HepG2 (cell line): Measurements from ENCODE around the gene TEX19. TPM values are rescaled to one million over a fixed set of nuclear protein-coding genes. Genes with fewer than 3 reads are reported as not detected.

Source experiments
- ASH2L ChIP-seq: fragments of 300-600, 200-600 bp; sonication (generic); IDR thresholded peaks from 2 replicates; pipeline ENCODE4 v1.7.0; 2017; ENCODE audit warnings: low read depth, mild to moderate bottlenecking, moderate library complexity, mixed read lengths, low read length; ENCODE audit not compliant: insufficient read length
- CEBPZ ChIP-seq: IDR thresholded peaks from 2 replicates; pipeline ENCODE4 v1.6.1; 2012; ENCODE audit warnings: low read length, improper control_type of control experiment
- CREB1 ChIP-seq, 2 experiments: fragments of 450-650 bp in 1 of 2; IDR thresholded peaks; 2 replicates each; pipeline ENCODE4 v1.6.1; 2016 to 2017; ENCODE audit warnings: control low read depth in 1 of 2, mild to moderate bottlenecking in 1 of 2, missing compliant biosample characterization in 1 of 2, missing genetic modification characterization in 1 of 2
- MED13 ChIP-seq: sonication (generic); formaldehyde crosslinking; IDR thresholded peaks from 2 replicates; pipeline ENCODE4 v1.5.0; 2020; ENCODE audit warnings: missing genetic modification reagents
- MEIS1 ChIP-seq: sonication (generic); formaldehyde crosslinking; IDR thresholded peaks from 2 replicates; pipeline ENCODE4 v1.9.0; 2021; ENCODE audit warnings: mild to moderate bottlenecking, missing genetic modification reagents, moderate library complexity, borderline replicate concordance
- MIER3 ChIP-seq: IDR thresholded peaks from 2 replicates; pipeline ENCODE4 v1.6.1; 2016; ENCODE audit warnings: missing compliant biosample characterization, borderline replicate concordance
- MLLT10 ChIP-seq: sonication (generic); formaldehyde crosslinking; IDR thresholded peaks from 2 replicates; pipeline ENCODE4 v1.4.0; 2020; ENCODE audit warnings: missing genetic modification reagents
- MYNN ChIP-seq: sonication (generic); formaldehyde crosslinking; IDR thresholded peaks from 2 replicates; pipeline ENCODE4 v1.4.0; 2020; ENCODE audit warnings: mild to moderate bottlenecking, low read depth, missing genetic modification reagents
- PAF1 ChIP-seq: IDR thresholded peaks from 2 replicates; pipeline ENCODE4 v1.6.1; 2016; ENCODE audit warnings: missing genetic modification reagents, missing compliant biosample characterization
- RBM39 ChIP-seq: fragments of 200-400 bp; formaldehyde crosslinking; IDR thresholded peaks from one replicate; pipeline ENCODE4 v1.6.1; 2018; ENCODE audit warnings: antibody characterized with exemption, mild to moderate bottlenecking, low read depth, low read length; ENCODE audit not compliant: poor library complexity, severe bottlenecking
- SMAD1 ChIP-seq: sonication (generic); formaldehyde crosslinking; IDR thresholded peaks from 2 replicates; pipeline ENCODE4 v1.4.0; 2020; ENCODE audit warnings: missing genetic modification reagents, low read depth, mild to moderate bottlenecking, borderline replicate concordance
- TARDBP ChIP-seq: sonication (generic); formaldehyde crosslinking; IDR thresholded peaks from 2 replicates; pipeline ENCODE4 v1.8.0; 2022; ENCODE audit warnings: mild to moderate bottlenecking, missing genetic modification reagents
- ZKSCAN1 ChIP-seq: fragments of 150-350 bp; IDR thresholded peaks from 2 replicates; pipeline ENCODE4 v1.6.1; 2014; ENCODE audit warnings: low read length
- ZNF674 ChIP-seq: sonication (generic); formaldehyde crosslinking; IDR thresholded peaks from 2 replicates; pipeline ENCODE4 v1.5.0; 2020; ENCODE audit warnings: low read depth, mild to moderate bottlenecking, missing genetic modification reagents
- ZNF7 ChIP-seq: IDR thresholded peaks from 2 replicates; pipeline ENCODE4 v1.6.1; 2016; ENCODE audit warnings: missing biosample characterization, missing genetic modification reagents
- ZNF720 ChIP-seq: sonication (generic); formaldehyde crosslinking; IDR thresholded peaks from 2 replicates; pipeline ENCODE4 v1.4.0; 2020; ENCODE audit warnings: missing genetic modification reagents
- ZSCAN12 ChIP-seq: sonication (generic); formaldehyde crosslinking; IDR thresholded peaks from 2 replicates; pipeline ENCODE4 v1.9.0; 2021; ENCODE audit warnings: mild to moderate bottlenecking, missing genetic modification reagents
- ZSCAN25 ChIP-seq: sonication (generic); formaldehyde crosslinking; IDR thresholded peaks from 2 replicates; pipeline ENCODE4 v1.8.0; 2022; ENCODE audit warnings: mild to moderate bottlenecking, missing genetic modification reagents
- polyA plus RNA-seq, 8 experiments: library from polyadenylated mRNA; depleted of rRNA in 3 of 8; stranded (reverse) in 7 of 8; unstranded in 1 of 8; fragments of >200 nt; fragmentation: Illumina TruSeq in 4 of 8; extraction: Trizol in 4 of 8; gene quantifications; 2 replicates each; pipeline versions ENCODE4 v1.2.1 to v1.2.3, GENCODE V29; 2011 to 2016; ENCODE audit warnings: low read depth in 4 of 8, missing spikeins in 1 of 8, mixed read lengths in 1 of 8; ENCODE audit not compliant: insufficient read depth in 1 of 8
- total RNA-seq, 5 experiments: library from RNA; depleted of rRNA; stranded (reverse); fragments of >200 nt; fragmentation: Illumina TruSeq; extraction: Trizol; gene quantifications; 2 replicates each; pipeline ENCODE4 v1.2.3, GENCODE V29; 2016; ENCODE audit warnings: low read depth in 1 of 5
- TF ChIP-seq, protein P1 (sequence below): sonication (generic); formaldehyde crosslinking; IDR thresholded peaks from 2 replicates; pipeline ENCODE4 v1.5.1; 2020; ENCODE audit warnings: mild to moderate bottlenecking, missing genetic modification reagents, borderline replicate concordance
- TF ChIP-seq, protein P2 (sequence below): sonication (generic); formaldehyde crosslinking; IDR thresholded peaks from 2 replicates; pipeline ENCODE4 v1.4.0; 2020; ENCODE audit warnings: missing genetic modification reagents
- TF ChIP-seq, protein P3 (sequence below): sonication (generic); formaldehyde crosslinking; IDR thresholded peaks from 2 replicates; pipeline ENCODE4 v1.8.1; 2023; ENCODE audit warnings: mild to moderate bottlenecking, inconsistent platforms, moderate library complexity, missing genetic modification reagents, borderline replicate concordance

Gene TEX19
- total and polyA plus RNA-seq, 2 of the 13 experiments (the other 11 are each of a cell fraction or from before 2014, with no cell fraction given), result 1.3 to 6.0 TPM

DNA sequence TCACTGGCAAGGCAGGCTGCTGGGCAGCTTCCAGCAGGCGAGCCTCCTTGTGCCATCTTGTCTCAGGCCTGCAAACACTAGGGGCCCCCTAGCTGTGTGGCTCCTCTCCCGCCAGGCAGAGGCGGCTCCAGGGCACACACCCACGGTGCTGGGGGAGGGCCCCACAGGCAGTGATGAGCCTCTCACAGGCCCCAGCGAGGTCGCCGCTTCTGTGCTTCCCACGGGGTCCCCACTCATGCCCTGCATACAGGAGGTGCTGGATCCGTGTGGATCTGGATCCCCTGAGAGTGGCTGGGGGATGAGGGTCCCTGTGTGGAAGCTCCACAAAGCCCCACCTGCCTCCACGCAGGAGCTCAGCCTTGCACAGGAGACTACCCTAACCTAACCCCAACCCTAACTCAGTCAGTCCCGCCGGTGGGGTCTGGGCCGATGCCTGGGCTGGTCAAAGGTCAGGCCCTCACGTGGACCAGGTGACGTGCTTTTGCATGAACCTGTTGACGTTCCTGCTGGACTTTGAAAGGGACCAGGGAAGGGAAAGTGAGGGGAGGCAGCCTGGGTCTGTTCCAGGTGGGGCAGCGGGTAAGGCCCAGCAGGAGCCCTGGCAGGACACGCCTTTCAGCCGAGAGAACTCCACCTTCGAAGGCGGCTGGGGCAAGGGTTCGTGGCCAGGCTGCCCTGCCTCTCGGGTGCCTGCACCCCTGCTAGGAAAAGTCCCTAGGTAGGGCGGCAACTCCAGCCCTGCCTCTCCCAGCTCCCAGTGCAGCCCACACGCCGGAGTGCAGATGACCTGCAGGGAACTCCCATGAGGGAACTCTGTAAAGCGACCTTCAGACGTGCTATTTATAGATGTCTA is 30.7 kb upstream of the TEX19 start (continued):
- TF ChIP-seq CEBPZ (no peak), RBM39 (peak; percentile 70), MYNN (CRISPR knock-in tag) (no peak), TARDBP (CRISPR knock-in tag) (peak; percentile 100), ZNF7 (CRISPR knock-in tag) (no peak), MIER3 (CRISPR knock-in tag) (peak; percentile 90), MEIS1 (CRISPR knock-in tag) (peak; percentile 91), ASH2L (peak; percentile 90), MED13 (CRISPR knock-in tag) (peak; percentile 85; the same call in 1 of the 2 replicates), ZKSCAN1 (no peak; the same call in 1 of the 2 replicates), PAF1 (CRISPR knock-in tag) (no peak), ZSCAN25 (CRISPR knock-in tag) (peak; percentile 99), ZNF720 (CRISPR knock-in tag) (no peak), MLLT10 (CRISPR knock-in tag) (no peak), SMAD1 (CRISPR knock-in tag) (no peak), ZSCAN12 (CRISPR knock-in tag) (no peak), ZNF674 (CRISPR knock-in tag) (peak; percentile 77; the same call in 1 of the 2 replicates), CREB1 (IDR thresholded peaks at IDR 0.05) (peak; percentile 82), CREB1 (CRISPR knock-in tag; IDR thresholded peaks at IDR 0.05) (no peak)
- TF ChIP-seq, protein P1, sequence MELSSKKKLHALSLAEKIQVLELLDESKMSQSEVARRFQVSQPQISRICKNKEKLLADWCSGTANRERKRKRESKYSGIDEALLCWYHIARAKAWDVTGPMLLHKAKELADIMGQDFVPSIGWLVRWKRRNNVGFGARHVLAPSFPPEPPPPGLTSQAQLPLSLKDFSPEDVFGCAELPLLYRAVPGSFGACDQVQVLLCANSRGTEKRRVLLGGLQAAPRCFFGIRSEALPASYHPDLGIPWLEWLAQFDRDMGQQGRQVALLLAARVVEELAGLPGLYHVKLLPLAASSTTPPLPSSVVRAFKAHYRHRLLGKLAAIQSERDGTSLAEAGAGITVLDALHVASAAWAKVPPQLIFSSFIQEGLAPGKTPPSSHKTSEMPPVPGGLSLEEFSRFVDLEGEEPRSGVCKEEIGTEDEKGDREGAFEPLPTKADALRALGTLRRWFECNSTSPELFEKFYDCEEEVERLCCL, result peak; percentile 53; the same call in 1 of the 2 replicates
- TF ChIP-seq, protein P2, sequence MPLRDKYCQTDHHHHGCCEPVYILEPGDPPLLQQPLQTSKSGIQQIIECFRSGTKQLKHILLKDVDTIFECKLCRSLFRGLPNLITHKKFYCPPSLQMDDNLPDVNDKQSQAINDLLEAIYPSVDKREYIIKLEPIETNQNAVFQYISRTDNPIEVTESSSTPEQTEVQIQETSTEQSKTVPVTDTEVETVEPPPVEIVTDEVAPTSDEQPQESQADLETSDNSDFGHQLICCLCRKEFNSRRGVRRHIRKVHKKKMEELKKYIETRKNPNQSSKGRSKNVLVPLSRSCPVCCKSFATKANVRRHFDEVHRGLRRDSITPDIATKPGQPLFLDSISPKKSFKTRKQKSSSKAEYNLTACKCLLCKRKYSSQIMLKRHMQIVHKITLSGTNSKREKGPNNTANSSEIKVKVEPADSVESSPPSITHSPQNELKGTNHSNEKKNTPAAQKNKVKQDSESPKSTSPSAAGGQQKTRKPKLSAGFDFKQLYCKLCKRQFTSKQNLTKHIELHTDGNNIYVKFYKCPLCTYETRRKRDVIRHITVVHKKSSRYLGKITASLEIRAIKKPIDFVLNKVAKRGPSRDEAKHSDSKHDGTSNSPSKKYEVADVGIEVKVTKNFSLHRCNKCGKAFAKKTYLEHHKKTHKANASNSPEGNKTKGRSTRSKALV (CRISPR knock-in tag), result 0 out of 2 replicates have a peak, but pooled peaks have one; percentile 51
- TF ChIP-seq, protein P3, sequence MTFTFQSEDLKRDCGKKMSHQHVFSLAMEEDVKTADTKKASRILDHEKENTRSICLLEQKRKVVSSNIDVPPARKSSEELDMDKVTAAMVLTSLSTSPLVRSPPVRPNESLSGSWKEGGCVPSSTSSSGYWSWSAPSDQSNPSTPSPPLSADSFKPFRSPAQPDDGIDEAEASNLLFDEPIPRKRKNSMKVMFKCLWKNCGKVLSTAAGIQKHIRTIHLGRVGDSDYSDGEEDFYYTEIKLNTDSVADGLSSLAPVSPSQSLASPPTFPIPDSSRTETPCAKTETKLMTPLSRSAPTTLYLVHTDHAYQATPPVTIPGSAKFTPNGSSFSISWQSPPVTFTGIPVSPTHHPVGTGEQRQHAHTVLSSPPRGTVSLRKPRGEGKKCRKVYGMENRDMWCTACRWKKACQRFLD (CRISPR knock-in tag), result 0 out of 2 replicates have a peak, but pooled peaks have one; percentile 25
